NB4 (cell line): ENCODE data around the gene DAB2IP.

Source experiments
- MYC ChIP-seq: IDR thresholded peaks from 2 replicates; pipeline ENCODE4 v1.6.1; 2011; ENCODE audit warnings: low read depth, low read length
- POLR2A ChIP-seq: IDR thresholded peaks from 2 replicates; pipeline ENCODE4 v1.6.1; 2011; ENCODE audit warnings: mild to moderate bottlenecking; ENCODE audit not compliant: insufficient read length; ENCODE audit errors: extremely low read depth
- TF ChIP-seq, protein P1 (sequence below): IDR thresholded peaks from one replicate; pipeline ENCODE4 v1.5.1; 2012; ENCODE audit warnings: low read depth, low read length
- TF ChIP-seq, protein P2 (sequence below): IDR thresholded peaks from 2 replicates; pipeline ENCODE4 v1.6.1; 2011; ENCODE audit warnings: low read depth, low read length

DNA sequence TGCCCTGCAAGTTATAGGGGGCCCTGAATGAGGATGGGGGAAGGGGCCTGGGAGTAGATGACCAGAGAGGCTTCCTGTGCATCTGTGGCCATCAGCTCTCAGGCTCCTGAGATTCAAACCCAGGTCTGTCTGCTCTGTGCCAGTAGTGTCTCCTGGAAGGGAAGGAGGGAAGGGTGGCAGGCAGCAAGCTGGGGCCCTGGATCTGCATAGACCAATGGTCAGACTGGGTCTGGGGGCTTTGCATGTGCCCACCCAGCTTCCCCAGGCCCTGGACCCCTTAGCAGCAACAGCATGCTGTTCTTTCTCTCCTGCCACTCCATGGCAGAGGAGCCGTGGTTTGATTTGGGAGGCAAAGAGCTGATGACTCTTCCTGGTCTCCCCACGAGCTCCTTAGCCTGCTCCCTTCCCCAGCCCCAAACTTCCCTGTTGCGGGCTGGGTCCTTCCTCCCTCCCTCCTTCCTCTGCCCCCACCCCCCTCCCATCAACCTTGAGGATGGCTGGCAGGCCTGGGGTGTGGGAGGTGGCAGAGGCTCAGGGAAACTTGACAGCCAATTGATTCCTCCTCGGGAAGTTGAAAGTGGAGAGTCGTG, 31.6 kb downstream of the DAB2IP start:
- TF ChIP-seq, protein P1, sequence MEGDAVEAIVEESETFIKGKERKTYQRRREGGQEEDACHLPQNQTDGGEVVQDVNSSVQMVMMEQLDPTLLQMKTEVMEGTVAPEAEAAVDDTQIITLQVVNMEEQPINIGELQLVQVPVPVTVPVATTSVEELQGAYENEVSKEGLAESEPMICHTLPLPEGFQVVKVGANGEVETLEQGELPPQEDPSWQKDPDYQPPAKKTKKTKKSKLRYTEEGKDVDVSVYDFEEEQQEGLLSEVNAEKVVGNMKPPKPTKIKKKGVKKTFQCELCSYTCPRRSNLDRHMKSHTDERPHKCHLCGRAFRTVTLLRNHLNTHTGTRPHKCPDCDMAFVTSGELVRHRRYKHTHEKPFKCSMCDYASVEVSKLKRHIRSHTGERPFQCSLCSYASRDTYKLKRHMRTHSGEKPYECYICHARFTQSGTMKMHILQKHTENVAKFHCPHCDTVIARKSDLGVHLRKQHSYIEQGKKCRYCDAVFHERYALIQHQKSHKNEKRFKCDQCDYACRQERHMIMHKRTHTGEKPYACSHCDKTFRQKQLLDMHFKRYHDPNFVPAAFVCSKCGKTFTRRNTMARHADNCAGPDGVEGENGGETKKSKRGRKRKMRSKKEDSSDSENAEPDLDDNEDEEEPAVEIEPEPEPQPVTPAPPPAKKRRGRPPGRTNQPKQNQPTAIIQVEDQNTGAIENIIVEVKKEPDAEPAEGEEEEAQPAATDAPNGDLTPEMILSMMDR = no peak
- TF ChIP-seq, protein P2, sequence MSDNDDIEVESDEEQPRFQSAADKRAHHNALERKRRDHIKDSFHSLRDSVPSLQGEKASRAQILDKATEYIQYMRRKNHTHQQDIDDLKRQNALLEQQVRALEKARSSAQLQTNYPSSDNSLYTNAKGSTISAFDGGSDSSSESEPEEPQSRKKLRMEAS = no peak
- TF ChIP-seq POLR2A = no peak
- TF ChIP-seq MYC = no peak
